C4-2B (cell line): Measurements from ENCODE around the gene TMEM33.
"Not testable (repeated sequence)": the region's sequence is repeated elsewhere in the genome, so short reads cannot be mapped to it uniquely, and the experiment has no call there.

Experiments used
- H3K27ac ChIP-seq: fragments of 450-650 bp; 2 replicates; pipeline ENCODE4 v1.5.1; 2017
- CTCF ChIP-seq: fragments of 450-650 bp; conservative IDR thresholded peaks from 2 replicates; pipeline ENCODE4 v1.5.1; 2017; ENCODE audit warnings: mild to moderate bottlenecking
- ZFX ChIP-seq: fragments of 450-650 bp; IDR thresholded peaks from 2 replicates; pipeline ENCODE4 v1.6.1; 2017

Gene TMEM33

GRCh38 chr4:41896648-41897047, 38.6 kb upstream of the TMEM33 start:
- TF ChIP-seq ZFX (no peak), CTCF (no peak)
- no peak overlapping the region for H3K27ac ChIP-seq

- H3K27ac ChIP-seq, result no peak overlapping the region
- TF ChIP-seq ZFX (no peak), CTCF (no peak)
Measured at GRCh38 chr4:41897698-41898097, 37.5 kb upstream of the TMEM33 start.

GRCh38 chr4:41909136-41909535, 26.1 kb upstream of the TMEM33 start:
- not testable (repeated sequence) for H3K27ac ChIP-seq

GRCh38 chr4:41912546-41912945, 22.7 kb upstream of the TMEM33 start:
- TF ChIP-seq CTCF (no peak), ZFX (no peak)
- H3K27ac ChIP-seq, result no peak overlapping the region

- TF ChIP-seq ZFX (no peak), CTCF (no peak)
- H3K27ac ChIP-seq, result no peak overlapping the region
Measured at GRCh38 chr4:41913509-41913908, 21.7 kb upstream of the TMEM33 start.

- TF ChIP-seq ZFX (no peak), CTCF (no peak)
- no peak overlapping the region for H3K27ac ChIP-seq
Measured at GRCh38 chr4:41918278-41918677, 17.0 kb upstream of the TMEM33 start.

GRCh38 chr4:41920416-41920815, 14.8 kb upstream of the TMEM33 start:
- not testable (repeated sequence) for H3K27ac ChIP-seq

GRCh38 chr4:41921476-41921875, 13.8 kb upstream of the TMEM33 start:
- no peak overlapping the region for H3K27ac ChIP-seq
- TF ChIP-seq CTCF, result no peak
- TF ChIP-seq ZFX, result no peak
